ENCODE results near the gene LIPG.
A peak's percentile ranks its signal among the peaks of the same experiment; 100 is the strongest.

Gene LIPG

DNA sequence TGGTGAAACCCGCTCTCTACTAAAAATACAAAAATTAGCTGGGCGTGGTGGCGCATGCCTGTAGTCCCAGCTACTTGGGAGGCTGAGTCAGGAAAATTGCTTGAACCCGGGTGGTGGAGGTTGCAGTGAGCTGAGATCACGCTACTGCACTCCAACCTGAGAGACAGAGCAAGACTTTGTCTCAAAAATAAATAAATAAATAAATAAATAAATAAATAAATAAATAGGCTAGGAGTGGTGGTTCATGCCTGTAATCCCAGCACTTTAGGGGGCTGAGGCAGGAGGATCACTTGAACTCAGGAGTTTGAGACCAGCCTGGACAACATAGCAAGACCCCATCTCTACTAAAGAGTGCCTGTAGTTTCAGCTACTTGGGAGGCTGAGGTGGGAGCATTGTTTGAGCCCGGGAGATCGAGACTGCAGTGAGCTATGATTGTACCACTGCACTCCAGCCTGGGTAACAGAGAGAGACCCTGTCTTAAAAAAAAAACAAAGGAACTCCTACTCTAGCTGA is 38.2 kb upstream of the LIPG start (continued):
- TF ChIP-seq ZNF266 (tag by site-specific recombination; IDR thresholded peaks at IDR 0.05; ENCODE audit: low read depth) (peak; percentile 84), KLF7 (tag by site-specific recombination; IDR thresholded peaks at IDR 0.05; ENCODE audit: borderline replicate concordance) (peak; percentile 56; the same call in 1 of the 2 replicates), ZNF394 (tag by site-specific recombination; IDR thresholded peaks at IDR 0.05; ENCODE audit: borderline replicate concordance) (peak; percentile 90), ZNF223 (tag by site-specific recombination; IDR thresholded peaks at IDR 0.05) (peak; percentile 71; the same call in 1 of the 2 replicates), ZNF426 (tag by site-specific recombination; IDR thresholded peaks at IDR 0.05) (peak; percentile 80), ZNF555 (tag by site-specific recombination; conservative IDR thresholded peaks at IDR 0.05) (peak; percentile 73), ZNF664 (tag by site-specific recombination; IDR thresholded peaks at IDR 0.05) (peak; percentile 67), ZNF629 (tag by site-specific recombination; IDR thresholded peaks at IDR 0.05) (peak; percentile 29; the same call in 1 of the 2 replicates), ZNF138 (tag by site-specific recombination; IDR thresholded peaks at IDR 0.05; ENCODE audit: borderline replicate concordance) (0 out of 2 replicates have a peak, but pooled peaks have one; percentile 46), ZXDB (tag by site-specific recombination; IDR thresholded peaks at IDR 0.05) (peak; percentile 61; the same call in 1 of the 2 replicates), ZNF404 (tag by site-specific recombination; IDR thresholded peaks at IDR 0.05) (0 out of 2 replicates have a peak, but pooled peaks have one; percentile 36), ZNF791 (tag by site-specific recombination; IDR thresholded peaks at IDR 0.05) (peak; percentile 74; the same call in 1 of the 2 replicates)

GRCh38 chr18:49524349-49524748 is 37.5 kb upstream of the LIPG start:
- H3K4me3 ChIP-seq (ENCODE audit: low read depth, low read length) = no peak overlapping the region
- TF ChIP-seq ZIC2 (tag by site-specific recombination; IDR thresholded peaks at IDR 0.05) (0 out of 2 replicates have a peak, but pooled peaks have one; percentile 15), ZFP41 (tag by site-specific recombination; IDR thresholded peaks at IDR 0.05; ENCODE audit: borderline replicate concordance) (no peak), GLIS1 (tag by site-specific recombination; IDR thresholded peaks at IDR 0.05) (peak; percentile 19), ZNF664 (tag by site-specific recombination; IDR thresholded peaks at IDR 0.05) (no peak), ZNF404 (tag by site-specific recombination; IDR thresholded peaks at IDR 0.05) (no peak), ZBTB48 (tag by site-specific recombination; IDR thresholded peaks at IDR 0.05) (no peak), WT1 (tag by site-specific recombination; IDR thresholded peaks at IDR 0.05) (no peak), ZNF302 (tag by site-specific recombination; IDR thresholded peaks at IDR 0.05; ENCODE audit: low read depth) (no peak), ZFP69B (tag by site-specific recombination; IDR thresholded peaks at IDR 0.05) (no peak), ZNF391 (tag by site-specific recombination; IDR thresholded peaks at IDR 0.05; ENCODE audit: borderline replicate concordance, low read depth) (no peak)
- ChIA-PET CTCF (interaction anchor here (0.6 to 1.4 kb wide), 4 partner anchors 13 to 334 kb away, joined by 3 to 4 read pairs (median 4); no protein-coding TSS in a partner anchor), POLR2A (no interaction called here)
- H3K4me1 ChIP-seq (ENCODE audit: control insufficient read depth, insufficient read depth, low read length) = peaks cover 17% of the 10 kb centered on the region
- no peaks in the 10 kb centered on the region for H3K36me3 ChIP-seq (ENCODE audit: control insufficient read depth in 2 of 2, insufficient read depth in 1 of 2, low read length in 2 of 2)
- no peaks in the 10 kb centered on the region for H3K9me3 ChIP-seq (ENCODE audit: control insufficient read depth, insufficient read depth, low read depth, low read length)
- H3K27ac ChIP-seq (ENCODE audit: extremely low read depth, low read depth, low read length) = no peak overlapping the region

DNA sequence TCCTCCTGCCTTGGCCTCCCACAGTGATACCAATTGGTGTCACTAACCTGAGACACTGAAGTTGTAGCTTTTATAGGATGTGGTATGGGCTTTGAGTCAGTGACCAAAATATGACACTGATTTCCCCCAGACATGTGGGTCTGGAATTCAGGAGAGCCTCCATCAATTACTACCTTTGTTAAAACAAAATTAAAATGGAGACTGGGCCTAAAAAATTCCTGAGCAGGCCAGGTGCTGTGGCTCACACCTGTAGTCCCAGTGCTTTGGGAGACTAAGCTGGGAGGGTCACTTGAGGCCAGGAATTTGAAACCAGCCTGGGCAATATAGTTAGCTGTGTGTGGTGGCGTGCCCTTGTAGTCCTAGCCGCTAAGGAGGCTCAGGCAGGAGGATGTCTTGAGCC is 36.9 kb upstream of the LIPG start:
- H3K27ac ChIP-seq (ENCODE audit: extremely low read depth, low read depth, low read length) = no peak overlapping the region
- ChIA-PET POLR2A (no interaction called here), CTCF (interaction anchor here (0.8 to 1.4 kb wide), 5 partner anchors 10 to 333 kb away, joined by 3 to 4 read pairs (median 3); no protein-coding TSS in a partner anchor)
- H3K4me3 ChIP-seq (ENCODE audit: low read depth, low read length) = no peak overlapping the region
- peaks cover 19% of the 10 kb centered on the region for H3K4me1 ChIP-seq (ENCODE audit: control insufficient read depth, insufficient read depth, low read length)
- H3K9me3 ChIP-seq (ENCODE audit: control insufficient read depth, insufficient read depth, low read depth, low read length) = no peaks in the 10 kb centered on the region
- H3K36me3 ChIP-seq (ENCODE audit: control insufficient read depth in 2 of 2, insufficient read depth in 1 of 2, low read length in 2 of 2) = no peaks in the 10 kb centered on the region
- TF ChIP-seq PRDM1 (tag by site-specific recombination; IDR thresholded peaks at IDR 0.05) (no peak), PRDM2 (tag by site-specific recombination; IDR thresholded peaks at IDR 0.05; ENCODE audit: borderline replicate concordance) (no peak), ZNF18 (tag by site-specific recombination; IDR thresholded peaks at IDR 0.05) (no peak), ZNF169 (tag by site-specific recombination; IDR thresholded peaks at IDR 0.05) (no peak)
- TF ChIP-seq, protein P1, sequence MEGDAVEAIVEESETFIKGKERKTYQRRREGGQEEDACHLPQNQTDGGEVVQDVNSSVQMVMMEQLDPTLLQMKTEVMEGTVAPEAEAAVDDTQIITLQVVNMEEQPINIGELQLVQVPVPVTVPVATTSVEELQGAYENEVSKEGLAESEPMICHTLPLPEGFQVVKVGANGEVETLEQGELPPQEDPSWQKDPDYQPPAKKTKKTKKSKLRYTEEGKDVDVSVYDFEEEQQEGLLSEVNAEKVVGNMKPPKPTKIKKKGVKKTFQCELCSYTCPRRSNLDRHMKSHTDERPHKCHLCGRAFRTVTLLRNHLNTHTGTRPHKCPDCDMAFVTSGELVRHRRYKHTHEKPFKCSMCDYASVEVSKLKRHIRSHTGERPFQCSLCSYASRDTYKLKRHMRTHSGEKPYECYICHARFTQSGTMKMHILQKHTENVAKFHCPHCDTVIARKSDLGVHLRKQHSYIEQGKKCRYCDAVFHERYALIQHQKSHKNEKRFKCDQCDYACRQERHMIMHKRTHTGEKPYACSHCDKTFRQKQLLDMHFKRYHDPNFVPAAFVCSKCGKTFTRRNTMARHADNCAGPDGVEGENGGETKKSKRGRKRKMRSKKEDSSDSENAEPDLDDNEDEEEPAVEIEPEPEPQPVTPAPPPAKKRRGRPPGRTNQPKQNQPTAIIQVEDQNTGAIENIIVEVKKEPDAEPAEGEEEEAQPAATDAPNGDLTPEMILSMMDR (tag by site-specific recombination; IDR thresholded peaks at IDR 0.05) = no peak
